HG03520 (cell line): Measurements from ENCODE around the gene PFN3.

ENCODE experiments used
- ATAC-seq: cut with Tn5 transposase; IDR thresholded peaks from one replicate; pipeline ENCODE4 v1.9.1; 2021; ENCODE audit warnings: mild to moderate bottlenecking, moderate library complexity; ENCODE audit not compliant: unreplicated experiment

PFN3 gene

GRCh38 chr5:177374211-177374610 lies 26.2 kb downstream of the PFN3 start:
- no peak for ATAC-seq

GRCh38 chr5:177373806-177374205 lies 26.7 kb downstream of the PFN3 start:
- no peak for ATAC-seq

- ATAC-seq, result no peak
These were observed 27.6 kb downstream of the PFN3 start for GRCh38 chr5:177372910-177373309.

GRCh38 chr5:177372034-177372896 lies 28.2 kb downstream of the PFN3 start:
- no peak for ATAC-seq

GRCh38 chr5:177371120-177372033 lies 29.1 kb downstream of the PFN3 start:
- ATAC-seq, result no peak

- no peak for ATAC-seq
These were observed 29.9 kb downstream of the PFN3 start for GRCh38 chr5:177370488-177371119.

GRCh38 chr5:177369645-177370440 lies 30.6 kb downstream of the PFN3 start:
- ATAC-seq, result no peak

GRCh38 chr5:177368869-177369644 lies 31.4 kb downstream of the PFN3 start:
- ATAC-seq, result no peak

GRCh38 chr5:177367981-177368868 lies 32.2 kb downstream of the PFN3 start:
- no peak for ATAC-seq

GRCh38 chr5:177367323-177367848 lies 33.1 kb downstream of the PFN3 start:
- ATAC-seq, result no peak

GRCh38 chr5:177366528-177367322 lies 33.7 kb downstream of the PFN3 start:
- ATAC-seq, result no peak

- ATAC-seq, result no peak
These were observed 34.5 kb downstream of the PFN3 start for GRCh38 chr5:177365845-177366527.

- ATAC-seq, result no peak
These were observed 36.1 kb downstream of the PFN3 start for GRCh38 chr5:177364159-177364962.

GRCh38 chr5:177363565-177363964 lies 36.9 kb downstream of the PFN3 start:
- ATAC-seq, result no peak

- peak; percentile 31 for ATAC-seq
These were observed 37.6 kb downstream of the PFN3 start for GRCh38 chr5:177362610-177363507.
